Measurements from ENCODE around the gene LAMA4.

LAMA4 gene

DNA sequence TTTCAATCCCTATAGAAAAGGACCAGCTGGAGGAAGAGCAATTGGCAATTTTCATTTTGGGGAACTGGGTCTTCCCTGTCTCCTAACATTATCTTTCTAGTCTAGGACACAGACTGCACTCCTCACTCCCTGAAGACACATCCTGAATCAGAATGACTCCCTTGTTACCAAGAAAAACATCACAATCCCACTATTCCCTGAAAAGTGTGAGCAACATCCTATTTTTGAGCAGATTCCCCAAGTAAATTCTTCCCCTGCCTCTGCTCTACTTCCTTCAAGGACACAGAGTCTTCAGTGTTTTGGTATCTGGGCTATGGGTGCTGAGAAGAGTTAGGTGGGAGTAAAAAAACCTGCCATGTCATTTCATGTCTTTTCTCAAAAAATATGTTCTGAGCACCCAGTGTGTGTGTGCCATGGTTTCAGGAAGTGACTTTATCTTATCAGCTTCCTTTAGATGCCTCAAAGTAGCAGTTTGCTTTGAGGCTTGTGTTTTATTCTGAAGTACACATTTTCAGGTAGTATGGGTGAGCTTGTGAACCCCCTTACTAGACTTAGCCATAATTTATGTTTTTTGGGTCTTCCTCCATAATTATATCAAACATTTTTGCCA, 12.4 kb downstream of the LAMA4 start:
- no peak for DNase-seq (ENCODE audit: low spot score)

DNA sequence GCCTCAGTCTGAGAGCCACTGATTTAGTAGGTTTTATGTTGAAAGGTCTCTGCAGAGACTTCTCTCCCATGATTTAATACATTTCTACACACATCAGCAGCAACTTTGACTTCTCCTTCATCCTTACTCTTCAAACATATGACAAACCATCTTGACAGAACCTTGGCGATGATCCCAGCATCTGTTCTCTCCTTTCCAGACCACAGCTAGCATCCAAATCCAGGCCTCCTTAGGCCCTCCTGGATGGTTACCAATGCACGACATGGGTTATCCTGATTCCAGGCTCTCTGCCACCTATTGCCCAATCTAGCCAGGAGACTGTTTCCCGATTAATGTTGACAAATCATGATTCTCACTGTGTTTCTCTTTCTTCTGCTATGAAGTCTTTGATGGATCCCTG, 16.8 kb downstream of the LAMA4 start:
- no peak for DNase-seq (ENCODE audit: low spot score)

- DNase-seq (ENCODE audit: low spot score): no peak
Measured at GRCh38 chr6:112237066-112237465, 17.3 kb downstream of the LAMA4 start.

GRCh38 chr6:112235956-112236355, 18.4 kb downstream of the LAMA4 start:
- DNase-seq (ENCODE audit: low spot score): no peak

GRCh38 chr6:112234601-112235000, 19.8 kb downstream of the LAMA4 start:
- DNase-seq (ENCODE audit: low spot score): no peak

- no peak for DNase-seq (ENCODE audit: low spot score)
Measured at GRCh38 chr6:112233847-112234246, 20.5 kb downstream of the LAMA4 start.

DNA sequence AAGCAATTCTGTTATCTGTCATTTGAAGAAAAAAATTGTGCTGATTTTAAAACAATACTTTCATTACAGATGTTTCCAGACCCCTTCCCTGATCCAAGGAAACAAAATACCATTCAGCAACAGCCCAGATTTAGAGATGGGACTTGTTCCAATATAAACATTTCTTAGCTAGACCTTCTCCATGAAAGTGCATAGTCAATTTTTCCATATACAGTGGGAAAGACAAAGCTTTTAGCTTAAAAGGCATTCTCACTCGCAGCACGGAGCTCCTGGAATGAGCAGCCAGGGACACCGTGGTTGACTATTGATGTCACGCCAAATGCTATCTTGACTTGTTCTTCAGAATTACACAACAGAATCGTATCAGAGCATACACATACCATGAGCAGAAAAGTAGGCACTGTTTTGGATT, 21.5 kb downstream of the LAMA4 start:
- no peak for DNase-seq (ENCODE audit: low spot score)

- no peak for DNase-seq (ENCODE audit: low spot score)
Measured at GRCh38 chr6:112231594-112232060, 22.7 kb downstream of the LAMA4 start.

DNA sequence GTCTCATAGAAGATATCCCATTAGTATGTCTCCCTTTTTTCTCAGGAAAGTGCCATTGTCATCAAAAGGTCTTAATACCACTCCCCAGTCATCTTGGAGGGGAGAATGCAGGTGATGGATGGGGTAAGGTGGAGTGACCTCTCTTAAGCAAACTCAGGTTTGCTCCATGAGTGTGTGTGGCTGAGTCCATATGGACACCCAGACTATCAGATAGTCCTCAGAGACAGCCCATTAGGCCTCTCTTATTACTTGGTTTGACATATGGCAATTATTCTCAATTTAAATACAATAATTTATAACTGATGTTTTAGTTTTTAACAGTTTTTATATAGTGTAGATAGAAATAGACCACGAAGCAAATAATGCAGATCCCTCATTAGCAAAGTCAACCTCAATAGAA, 23.2 kb downstream of the LAMA4 start:
- DNase-seq (ENCODE audit: low spot score): no peak

GRCh38 chr6:112228480-112229332, 25.7 kb downstream of the LAMA4 start:
- DNase-seq (ENCODE audit: low spot score): no peak

DNA sequence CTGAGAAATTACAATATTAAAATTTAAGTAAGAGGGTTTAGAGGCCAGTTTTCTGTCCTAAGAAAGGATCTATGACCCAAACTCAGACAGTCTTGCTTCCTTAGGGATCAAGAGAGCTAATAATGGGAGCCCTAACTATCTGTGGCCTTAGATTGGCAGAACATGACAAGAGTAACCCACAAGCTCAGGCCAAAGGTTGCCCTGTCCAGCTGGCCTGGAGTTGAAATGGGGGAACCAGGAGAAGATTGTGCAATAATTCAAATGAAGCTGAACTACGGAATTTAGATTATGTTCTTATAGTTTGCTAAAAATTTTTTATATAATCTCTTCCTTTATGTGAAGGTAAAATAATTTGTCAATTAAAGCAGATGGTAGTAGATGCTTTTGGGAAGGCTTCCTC, 26.4 kb downstream of the LAMA4 start:
- DNase-seq (ENCODE audit: low spot score): no peak

- no peak for DNase-seq (ENCODE audit: low spot score)
Measured at GRCh38 chr6:112227411-112227810, 27.0 kb downstream of the LAMA4 start.

DNA sequence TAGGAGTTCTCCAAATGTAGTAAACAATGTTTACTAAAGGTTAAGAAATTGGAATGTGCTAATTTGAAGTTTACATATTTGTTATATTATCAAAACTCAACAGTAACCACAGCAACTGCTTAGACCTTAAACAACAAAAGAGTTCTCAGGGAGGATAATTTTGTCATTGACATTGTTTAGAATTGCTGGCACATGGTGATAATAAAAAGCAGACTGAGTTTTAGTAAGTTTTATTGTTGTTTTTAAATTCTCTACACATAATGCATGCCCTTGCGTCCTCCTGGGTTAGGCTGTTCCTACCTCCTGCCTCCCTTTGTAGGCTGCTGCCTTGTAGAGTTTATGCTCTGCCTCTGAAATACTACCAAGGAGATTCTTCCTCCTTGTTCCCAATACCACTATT, 28.7 kb downstream of the LAMA4 start:
- DNase-seq (ENCODE audit: low spot score): no peak

- DNase-seq (ENCODE audit: low spot score): no peak
Measured at GRCh38 chr6:112224088-112224487, 30.3 kb downstream of the LAMA4 start.

GRCh38 chr6:112223070-112223861, 31.1 kb downstream of the LAMA4 start:
- no peak for DNase-seq (ENCODE audit: low spot score)

DNA sequence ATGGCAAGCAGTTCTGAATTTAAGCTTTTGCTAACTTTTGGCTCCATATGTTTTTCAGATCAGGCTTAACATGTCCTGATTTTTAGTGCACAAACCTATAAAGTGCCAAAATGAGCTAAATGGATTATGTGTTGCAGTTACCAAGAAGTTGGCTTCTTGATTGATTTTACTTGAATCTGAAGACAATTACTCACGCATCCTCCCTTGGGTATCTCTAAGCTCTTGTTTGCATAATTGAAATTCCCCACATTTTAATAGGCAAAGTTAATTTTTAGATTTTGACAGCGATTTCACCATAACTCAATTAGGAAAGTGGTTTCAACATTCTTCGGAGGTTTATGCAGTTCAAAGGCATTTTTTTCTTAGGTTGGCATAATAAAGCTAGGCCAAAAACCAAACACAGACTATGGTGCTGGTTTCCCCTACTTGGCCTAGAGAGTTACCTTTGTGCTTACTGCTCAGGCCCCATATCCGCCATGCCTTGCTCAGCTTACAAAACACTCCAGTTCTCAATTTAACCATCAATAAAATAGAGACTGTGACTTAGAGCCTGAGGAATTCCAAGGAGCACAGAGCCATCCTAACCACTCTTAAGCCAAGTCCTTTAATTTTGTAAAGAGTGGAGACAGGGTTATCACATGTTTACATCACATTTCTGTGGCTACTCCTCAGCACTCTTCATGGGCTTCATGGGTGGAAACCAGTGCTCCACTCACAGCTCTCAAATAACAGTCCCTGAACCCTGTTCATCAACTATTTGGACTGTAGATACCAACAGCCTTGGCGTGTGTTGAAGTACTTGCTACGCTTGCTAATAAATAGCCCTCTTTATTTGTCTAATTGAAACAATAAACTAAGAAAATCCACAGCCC, 32.1 kb downstream of the LAMA4 start:
- no peak for DNase-seq (ENCODE audit: low spot score)

- DNase-seq (ENCODE audit: low spot score): no peak
Measured at GRCh38 chr6:112221561-112221960, 32.8 kb downstream of the LAMA4 start.

DNA sequence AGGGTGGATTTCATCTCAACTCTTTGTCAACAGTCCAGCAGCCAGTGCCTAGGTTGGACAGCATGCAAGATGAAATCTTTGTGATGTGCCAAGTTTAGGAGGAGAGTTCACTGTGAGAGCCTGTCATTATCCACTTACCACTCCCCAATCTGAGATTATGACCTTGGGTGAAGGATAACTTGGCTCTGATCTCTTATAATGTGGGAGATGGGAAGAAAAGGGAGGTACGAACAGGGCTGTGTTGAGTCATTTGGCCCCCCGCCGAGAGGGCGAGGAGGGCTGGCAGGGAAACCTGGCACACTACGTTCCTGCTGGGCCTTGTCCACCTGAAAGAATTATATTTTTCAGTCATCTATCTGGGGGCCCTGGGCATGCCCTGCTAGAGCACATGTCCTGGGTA, 35.8 kb downstream of the LAMA4 start:
- no peak for DNase-seq (ENCODE audit: low spot score)

DNA sequence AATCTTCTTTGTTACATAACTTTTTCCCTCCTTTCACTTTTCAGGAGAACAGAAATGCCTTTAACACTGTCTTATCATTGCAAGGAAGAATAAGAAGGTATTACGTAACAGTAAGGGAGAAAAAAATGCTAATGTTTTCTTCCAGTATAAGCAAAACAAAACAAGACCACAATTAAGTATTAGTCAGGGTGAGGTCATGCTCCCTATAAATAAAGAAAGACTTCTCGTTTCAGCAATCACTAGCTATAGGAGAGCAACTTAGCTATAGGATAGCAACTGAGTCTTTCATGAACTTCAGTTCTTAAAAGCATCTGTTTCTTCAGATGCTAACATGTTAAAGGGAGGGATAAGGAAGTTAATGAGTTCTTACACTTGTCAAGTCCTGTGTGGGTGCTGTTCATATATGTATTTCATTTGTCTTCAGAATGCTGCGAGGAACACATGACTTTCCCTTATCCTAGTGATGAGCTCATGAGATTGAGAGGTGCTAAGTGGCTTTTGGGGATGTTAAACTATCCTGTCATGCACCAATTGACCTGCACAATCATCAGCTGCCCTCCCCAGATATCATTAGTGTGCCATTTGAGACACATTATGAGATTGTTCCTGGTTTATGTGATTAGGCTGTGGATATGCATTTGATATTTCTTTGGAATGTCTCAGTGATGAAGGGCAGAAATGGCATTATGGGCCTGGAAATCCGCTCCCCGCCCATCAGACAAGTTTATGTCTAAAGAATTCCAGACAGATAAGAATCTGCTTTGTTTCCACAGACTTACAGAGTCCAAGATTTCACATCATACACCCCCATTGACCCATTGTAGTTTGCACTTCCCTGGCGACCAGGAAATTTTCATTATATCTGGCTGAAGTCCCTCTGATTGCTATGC, 37.5 kb downstream of the LAMA4 start:
- peak; percentile 74 for DNase-seq (ENCODE audit: low spot score)

All from SK-N-DZ (cell line).